ENCODE data around the gene NAT14. TPM values are rescaled to one million over a fixed set of nuclear protein-coding genes. Genes with fewer than 3 reads are reported as not detected.

The NAT14 gene
- total and polyA plus RNA-seq, 2 of the 8 experiments (the other 6 are each of a cell fraction or from before 2014, with no cell fraction given): 47.1 to 71.2 TPM

- Histone ChIP-seq H4K20me1 (replicated peaks in 1 of 2; ENCODE audit: control insufficient read depth in 1 of 2, insufficient read depth in 2 of 2, low read length in 2 of 2) (peaks cover 0 to 4% of the 10 kb centered on the region in 2 experiments), H3K9ac (replicated peaks in 1 of 4; ENCODE audit: extremely low read depth in 1 of 4, low read depth in 3 of 4, low read length in 3 of 4) (no peak overlapping the region; a peak in 2 of 7 replicates), H2BK120ac (replicated peaks; ENCODE audit: low read depth, low read length) (no peak overlapping the region), H3K79me1 (ENCODE audit: low read depth, low read length) (peaks cover 4% of the 10 kb centered on the region; the same call in 1 of the 2 replicates), H3K79me2 (ENCODE audit: control insufficient read depth in 1 of 2, insufficient read depth in 2 of 2, low read length in 2 of 2) (peaks cover 0 to 5% of the 10 kb centered on the region in 2 experiments; a peak in 1 of 4 replicates), H2BK12ac (ENCODE audit: low read depth, low read length) (peak overlapping the region; percentile 84; the same call in 1 of the 2 replicates), H3K36me3 (ENCODE audit: control insufficient read depth in 2 of 4, insufficient read depth in 4 of 4, low read length in 3 of 4) (no peaks in the 10 kb centered on the region; a peak in 1 of 8 replicates), H3K4me2 (ENCODE audit: insufficient read depth in 1 of 2, low read depth in 2 of 2, low read length in 2 of 2) (peak overlapping the region; percentile 53 to 75), H3K4ac (replicated peaks; ENCODE audit: insufficient read length, low read depth, low read length) (no peak overlapping the region), H2BK15ac (ENCODE audit: low read length) (no peak overlapping the region; the same call in 1 of the 2 replicates), H3K4me1 (replicated peaks in 1 of 4; ENCODE audit: control insufficient read depth in 3 of 4, insufficient read depth in 4 of 4, low read length in 3 of 4) (peaks cover 0 to 47% (median 30%) of the 10 kb centered on the region in 4 experiments; a peak in 6 of 7 replicates), H3K27me3 (replicated peaks in 1 of 4; ENCODE audit: control insufficient read depth in 3 of 4, extremely low read depth in 1 of 4, insufficient read depth in 3 of 4, low read length in 3 of 4) (no peaks in the 10 kb centered on the region; a peak in 2 of 7 replicates), H4K91ac (replicated peaks; ENCODE audit: insufficient read length, low read length) (peak overlapping the region; percentile 81), H2AK5ac (ENCODE audit: low read depth, low read length) (no peak overlapping the region), H3K9me3 (ENCODE audit: insufficient read depth in 2 of 2, low read depth in 1 of 2, low read length in 1 of 2) (no peaks in the 10 kb centered on the region), H3K18ac (ENCODE audit: extremely low read depth, low read length) (peak overlapping the region; percentile 78), H2BK20ac (ENCODE audit: low read length) (no peak overlapping the region), H3K4me3 (ENCODE audit: extremely low read depth in 1 of 4, insufficient read depth in 2 of 4, low read depth in 3 of 4, low read length in 4 of 4) (peak overlapping the region in 1 of 4 experiments; percentile 57; a peak in 3 of 8 replicates), H4K8ac (ENCODE audit: extremely low read depth, insufficient read depth, low read length) (peak overlapping the region; percentile 71), H3K56ac (replicated peaks; ENCODE audit: insufficient read length, low read depth, low read length) (no peak overlapping the region), H4K5ac (ENCODE audit: insufficient read length, low read depth, low read length) (no peak overlapping the region), H3K23ac (ENCODE audit: insufficient read length) (no peak overlapping the region), H2BK5ac (ENCODE audit: low read depth, low read length) (peak overlapping the region; percentile 71; the same call in 1 of the 2 replicates), H3K23me2 (ENCODE audit: low read depth, low read length) (peaks cover 11% of the 10 kb centered on the region), H3K14ac (ENCODE audit: insufficient read length) (peak overlapping the region; percentile 61), H2AFZ (ENCODE audit: low read length) (no peak overlapping the region), H3K27ac (ENCODE audit: low read depth, low read length) (no peak overlapping the region)
- ChIA-PET CTCF (ENCODE audit: partially characterized antibody) (interaction anchor here (0.9 to 1.9 kb wide), 5 partner anchors 9 to 144 kb away, joined by 3 to 7 read pairs (median 4); no protein-coding TSS in a partner anchor), POLR2A (ENCODE audit: partially characterized antibody) (interaction anchor here (0.8 to 7.5 kb wide), 7 partner anchors 8 to 110 kb away, joined by 3 to 57 read pairs (median 3); partner anchors contain the start of genes FIZ1, UBE2S and ZNF628)
- DNase-seq (ENCODE audit: low read depth in 1 of 2, low spot score in 2 of 2) (no peak), FAIRE-seq (no peak)
- 58% methylated on average over 24 of the region's 36 CpGs; no CpG with 5 or more reads in 1 of the 2 experiments for WGBS, 2 experiments (ENCODE audit: extremely low coverage in 1 of 2, insufficient coverage in 1 of 2, insufficient read length in 1 of 2, insufficient replicate concordance in 2 of 2, low coverage in 1 of 2, low lambda C conversion rate in 2 of 2, missing lambda C conversion rate in 1 of 2)
- TF ChIP-seq SAP30 (IDR thresholded peaks at IDR 0.05; ENCODE audit: insufficient read depth, insufficient replicate concordance, low read length) (no peak), CTBP2 (IDR thresholded peaks at IDR 0.05; ENCODE audit: borderline replicate concordance, insufficient read depth, insufficient read length, low read length) (no peak), HDAC6 (IDR thresholded peaks at IDR 0.05; ENCODE audit: low read depth, low read length) (no peak), EGR1 (IDR thresholded peaks at IDR 0.05; ENCODE audit: borderline replicate concordance, low read depth, low read length) (no peak), TAF1 (IDR thresholded peaks at IDR 0.05; ENCODE audit: low read depth, low read length) (no peak), SP4 (IDR thresholded peaks at IDR 0.05; ENCODE audit: low read length) (no peak), EP300 (IDR thresholded peaks at IDR 0.05; ENCODE audit: borderline replicate concordance in 1 of 2, low read depth in 2 of 2, low read length in 2 of 2) (no peak), SIN3A (conservative IDR thresholded peaks at IDR 0.05 in 1 of 2, IDR thresholded peaks at IDR 0.05 in 1 of 2; ENCODE audit: low read depth in 1 of 2, low read length in 2 of 2) (no peak)
- TF ChIP-seq, protein P1, sequence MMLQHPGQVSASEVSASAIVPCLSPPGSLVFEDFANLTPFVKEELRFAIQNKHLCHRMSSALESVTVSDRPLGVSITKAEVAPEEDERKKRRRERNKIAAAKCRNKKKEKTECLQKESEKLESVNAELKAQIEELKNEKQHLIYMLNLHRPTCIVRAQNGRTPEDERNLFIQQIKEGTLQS (IDR thresholded peaks at IDR 0.05; ENCODE audit: insufficient read depth, low read depth, low read length): no peak
- TF ChIP-seq, protein P2, sequence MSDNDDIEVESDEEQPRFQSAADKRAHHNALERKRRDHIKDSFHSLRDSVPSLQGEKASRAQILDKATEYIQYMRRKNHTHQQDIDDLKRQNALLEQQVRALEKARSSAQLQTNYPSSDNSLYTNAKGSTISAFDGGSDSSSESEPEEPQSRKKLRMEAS (IDR thresholded peaks at IDR 0.05): no peak
Measured at GRCh38 chr19:55488986-55489710, 4.2 kb downstream of the NAT14 start.
